Pulmonary artery endothelial cell (primary cell): ENCODE measurements around the gene LHX2. TPM values are rescaled to one million over a fixed set of nuclear protein-coding genes. Genes with fewer than 3 reads are reported as not detected.

Source experiments
- DNase-seq: peaks from one replicate; pipeline ENCODE4 v3.0.0-alpha.2; 2011; ENCODE audit warnings: low read depth, low spot score
- total RNA-seq: library from RNA; depleted of rRNA; stranded (reverse); fragments of >200 nt; gene quantifications from 2 replicates; pipeline ENCODE4 v1.2.3, GENCODE V29; 2014

The LHX2 gene
- total RNA-seq, 1 donor from 2014 or later: not detected

DNA sequence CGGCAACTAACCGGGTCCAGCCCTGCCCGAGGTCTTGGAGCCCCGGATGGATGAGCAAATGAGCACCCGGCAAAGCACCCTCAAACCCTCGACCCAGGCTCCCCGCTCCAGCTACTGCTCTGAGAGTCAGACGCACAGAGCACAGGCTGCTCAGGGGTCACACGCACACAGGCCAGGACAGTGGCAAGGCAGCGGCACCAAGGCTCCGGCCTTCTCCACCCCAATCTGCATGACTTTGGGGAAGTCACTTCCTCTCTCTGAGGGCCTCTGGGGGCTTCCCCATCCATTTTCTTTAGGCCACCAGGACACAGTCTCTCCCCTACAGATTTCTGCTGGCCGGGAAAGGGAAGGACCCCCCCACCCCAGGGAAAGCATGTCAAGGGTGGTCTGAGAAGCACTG is 18.0 kb downstream of the LHX2 start:
- no peak for DNase-seq

DNA sequence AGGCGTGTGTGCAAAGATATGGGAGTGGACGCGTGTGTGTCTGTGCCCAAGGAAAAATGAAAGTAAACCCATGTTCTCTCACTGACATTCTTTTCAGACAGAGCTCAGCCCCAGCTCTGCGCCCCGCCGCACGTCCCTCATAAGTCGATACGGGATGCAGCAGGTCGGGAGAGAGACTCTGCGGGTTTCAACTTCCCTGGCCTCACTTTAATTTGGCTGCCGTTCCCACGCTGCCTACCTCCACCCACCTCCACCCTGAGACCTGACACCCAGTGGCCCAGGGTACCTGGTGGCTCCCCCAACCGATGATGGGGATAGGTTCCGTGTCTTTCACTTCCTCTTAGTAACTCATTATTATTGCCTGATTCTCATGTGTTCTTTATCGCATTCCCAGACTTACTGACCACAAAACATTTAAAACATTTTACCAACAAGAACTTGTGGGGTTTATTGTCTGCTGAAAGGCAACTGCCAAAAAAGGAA is 19.4 kb downstream of the LHX2 start:
- no peak for DNase-seq

- DNase-seq: no peak
These were observed 20.7 kb downstream of the LHX2 start for GRCh38 chr9:124032247-124032646.

GRCh38 chr9:124033348-124033747 is 21.8 kb downstream of the LHX2 start:
- DNase-seq: no peak

GRCh38 chr9:124033967-124034366 is 22.4 kb downstream of the LHX2 start:
- no peak for DNase-seq

DNA sequence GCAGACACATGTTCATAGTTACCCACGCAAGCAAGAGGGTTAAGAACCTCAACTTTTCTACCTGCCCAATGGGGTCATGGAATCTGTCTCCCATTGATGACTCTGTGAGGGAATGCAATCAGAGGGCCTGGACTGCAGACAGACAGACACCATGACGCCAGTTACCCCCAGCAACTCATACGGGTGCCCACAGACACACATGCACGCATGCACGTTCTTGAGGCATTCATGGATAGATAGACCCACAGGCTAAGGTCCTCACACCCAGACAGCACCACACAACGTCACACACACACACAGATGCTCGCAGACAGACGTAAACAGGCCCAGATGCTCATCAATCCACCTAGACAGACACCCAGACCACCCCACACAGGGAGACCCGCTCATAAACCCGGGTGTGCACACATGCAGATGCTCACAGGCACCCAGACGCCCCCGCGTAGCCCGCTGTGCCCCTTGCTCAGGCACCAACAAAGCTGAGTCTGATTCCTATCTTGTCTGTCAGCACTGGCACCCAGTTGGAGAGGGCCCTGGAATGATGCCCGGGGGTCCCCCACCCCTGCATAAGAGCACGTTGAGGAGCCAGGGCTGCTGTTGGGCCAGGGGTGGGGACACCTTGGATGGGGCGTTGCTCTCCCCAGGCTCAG is 23.6 kb downstream of the LHX2 start:
- DNase-seq: no peak

DNA sequence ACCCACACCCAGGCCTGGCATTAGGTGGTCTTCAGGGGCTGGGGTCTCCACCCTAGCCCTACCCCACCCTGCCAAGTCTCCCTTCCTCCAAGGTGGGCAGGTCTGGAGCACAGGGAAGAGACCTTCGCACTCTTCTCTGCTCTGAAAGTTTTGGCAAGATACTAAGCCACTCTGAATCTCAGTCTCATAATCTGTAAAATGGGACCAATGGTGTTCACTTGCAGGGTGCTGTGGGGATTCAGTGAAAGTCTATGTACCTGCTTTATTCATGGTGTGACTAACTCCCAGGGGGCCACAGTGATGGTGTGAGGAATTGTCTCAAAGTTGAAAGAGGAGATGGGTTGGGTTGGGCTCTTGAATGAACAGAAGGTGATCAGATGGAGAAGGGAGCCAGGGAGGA is 25.0 kb downstream of the LHX2 start:
- DNase-seq: no peak

GRCh38 chr9:124037790-124038189 is 26.2 kb downstream of the LHX2 start:
- no peak for DNase-seq

DNA sequence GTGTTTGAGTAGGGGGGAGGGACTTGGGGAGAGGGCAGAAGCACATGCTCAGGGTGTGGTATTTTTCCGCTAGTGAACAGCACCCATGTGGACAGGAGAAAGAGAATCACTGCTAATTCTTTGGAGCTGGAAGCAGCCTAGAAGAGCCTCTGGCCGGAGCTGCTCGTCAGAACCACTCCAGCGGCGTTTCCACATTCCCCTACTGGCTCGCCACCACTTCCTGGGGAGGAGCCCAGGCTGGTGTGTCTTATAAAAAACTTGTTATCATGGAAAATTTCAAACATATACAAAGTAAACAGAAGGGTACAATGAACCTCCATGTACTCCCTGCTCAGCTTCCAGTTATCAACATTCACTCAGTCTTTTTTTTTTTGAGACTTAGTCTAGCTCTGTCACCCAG is 26.7 kb downstream of the LHX2 start:
- no peak for DNase-seq

GRCh38 chr9:124038790-124039633 is 27.4 kb downstream of the LHX2 start:
- DNase-seq: no peak

DNA sequence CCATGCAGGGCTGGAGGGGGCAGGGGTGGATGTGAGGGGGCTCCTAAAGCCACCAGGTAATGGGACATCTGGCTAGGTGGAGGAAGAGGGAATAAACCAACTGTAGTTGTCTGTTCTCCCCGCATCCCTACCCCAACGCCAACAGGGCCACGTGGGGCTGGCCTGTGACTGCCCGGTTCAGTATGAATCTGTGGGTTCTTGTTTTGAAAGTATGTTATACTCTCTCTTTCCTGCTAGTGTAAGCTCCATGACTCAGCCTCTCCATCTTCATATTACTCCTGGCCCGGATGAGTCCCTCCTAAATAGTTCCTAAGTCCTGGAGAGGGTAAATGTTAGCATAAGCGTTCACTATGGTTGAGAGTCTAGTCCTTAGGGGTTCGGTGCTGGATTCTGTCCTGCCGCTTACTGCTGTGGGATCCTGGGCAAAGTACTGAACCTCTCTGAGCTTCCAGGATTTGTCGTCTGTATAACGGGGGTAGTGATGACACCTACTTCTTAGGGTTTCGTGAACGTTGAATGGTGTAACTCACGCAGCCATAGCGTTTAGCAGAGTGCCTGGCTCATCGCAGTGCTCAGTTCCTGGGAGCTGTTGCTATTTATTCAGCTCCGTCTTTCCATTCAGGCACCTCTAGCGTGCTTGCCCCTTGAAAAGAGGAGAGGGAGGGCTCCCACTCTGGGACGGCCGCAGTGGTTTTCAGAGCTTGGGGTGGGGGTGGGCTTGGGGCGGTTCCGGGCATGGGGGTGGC is 28.8 kb downstream of the LHX2 start:
- DNase-seq: no peak

GRCh38 chr9:124040935-124041816 is 29.6 kb downstream of the LHX2 start:
- no peak for DNase-seq

- no peak for DNase-seq
These were observed 30.2 kb downstream of the LHX2 start for GRCh38 chr9:124041817-124042116.

DNA sequence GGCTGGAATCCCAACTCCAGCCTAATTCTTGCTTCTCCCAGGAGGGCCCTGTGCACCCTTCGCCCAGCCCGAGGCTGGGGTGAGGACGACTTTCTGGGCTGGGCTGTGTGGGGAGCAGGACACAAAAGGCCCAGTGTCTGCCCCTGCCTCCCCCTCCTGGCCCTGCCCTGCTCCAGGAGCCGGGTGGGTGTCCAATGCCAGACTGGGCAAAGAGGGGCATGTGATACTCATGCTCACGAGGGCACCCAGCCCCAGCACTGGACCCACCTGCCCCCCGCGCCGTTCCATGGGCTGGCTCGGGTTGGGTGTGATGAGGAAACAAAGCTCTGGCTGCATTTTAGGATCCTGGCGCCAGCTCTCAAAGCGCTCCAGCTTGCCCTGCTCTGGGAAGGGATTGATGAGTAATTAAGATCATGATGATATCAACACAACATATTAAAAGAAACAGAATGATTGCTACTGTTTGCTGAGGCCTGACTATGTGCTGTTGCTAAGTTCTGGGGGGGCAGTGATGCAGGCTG is 30.7 kb downstream of the LHX2 start:
- DNase-seq: no peak

DNA sequence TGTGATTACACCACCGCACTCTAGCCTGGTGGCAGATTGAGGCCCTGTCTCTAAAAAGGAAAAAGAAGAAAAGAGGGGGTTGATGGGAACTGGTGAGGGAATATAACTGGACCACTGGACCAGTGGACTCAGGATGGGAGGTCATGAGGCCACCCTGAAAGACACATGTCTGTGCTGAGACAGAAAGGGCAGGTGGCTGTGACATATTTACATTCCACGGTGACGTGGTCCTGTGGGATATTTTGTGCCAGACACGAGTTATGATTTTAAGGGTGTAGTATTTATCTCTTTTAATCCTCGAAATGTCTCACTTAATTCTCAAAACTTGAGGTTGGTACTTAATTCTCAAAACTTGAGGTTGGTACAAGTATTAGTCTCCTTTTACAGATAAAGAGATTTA is 32.9 kb downstream of the LHX2 start:
- no peak for DNase-seq

DNA sequence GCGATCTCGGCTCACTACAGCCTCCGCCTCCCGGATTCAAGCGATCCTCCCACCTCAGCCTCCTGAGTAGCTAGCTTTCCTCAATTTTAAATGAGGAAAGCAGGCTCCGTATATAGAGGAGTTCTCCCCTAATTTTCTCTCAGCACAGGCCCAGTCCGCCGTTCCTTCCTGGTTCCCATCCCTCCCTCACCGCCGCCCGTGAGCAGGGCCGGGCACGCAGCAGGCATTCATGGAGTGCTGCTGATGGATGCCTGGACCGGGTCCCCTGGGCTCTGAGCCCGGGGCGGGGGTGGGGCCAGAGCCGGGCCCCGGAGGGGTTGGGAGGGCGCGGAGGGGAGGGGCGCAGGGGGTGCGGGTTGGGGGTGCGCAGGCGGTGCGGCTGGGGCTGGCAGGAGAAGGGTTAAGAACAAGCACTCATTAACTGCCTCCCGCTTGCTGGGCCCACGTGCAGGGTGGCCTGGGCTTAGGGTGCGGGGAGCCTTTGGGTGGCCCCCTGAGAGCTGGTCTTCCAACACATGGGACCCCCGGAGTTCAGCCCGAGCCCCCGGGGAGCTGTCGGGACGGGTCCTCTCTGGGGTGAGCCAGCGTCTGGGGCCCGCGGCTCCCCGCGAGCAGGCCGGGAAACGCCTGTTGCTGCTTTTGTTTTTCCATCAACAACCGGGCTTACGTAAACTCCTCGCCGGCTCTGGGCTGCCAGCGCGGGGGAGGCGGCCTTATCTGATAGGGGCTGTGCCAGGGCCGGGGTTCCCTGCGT is 33.7 kb downstream of the LHX2 start:
- peak; percentile 17 for DNase-seq

- DNase-seq: no peak
These were observed 34.2 kb downstream of the LHX2 start for GRCh38 chr9:124045830-124046177.

DNA sequence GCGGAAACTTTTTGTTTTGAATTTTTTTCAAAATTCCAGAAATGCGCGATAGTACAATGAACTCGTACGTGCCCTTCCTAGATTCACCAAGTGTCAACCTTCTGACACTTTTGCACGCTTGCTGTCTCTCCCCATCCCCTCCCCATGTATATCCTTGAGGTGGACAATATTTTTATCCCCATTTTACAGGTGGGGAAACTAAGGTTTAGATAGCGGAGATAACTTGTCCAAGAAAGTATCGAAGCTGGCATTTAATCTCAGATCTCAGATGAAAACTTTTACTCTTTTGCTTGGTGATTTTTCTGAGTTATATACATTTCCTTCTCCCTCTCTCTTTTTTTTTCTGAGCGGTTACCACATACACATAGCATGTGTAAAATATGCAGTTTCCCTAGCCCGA is 34.6 kb downstream of the LHX2 start:
- no peak for DNase-seq

DNA sequence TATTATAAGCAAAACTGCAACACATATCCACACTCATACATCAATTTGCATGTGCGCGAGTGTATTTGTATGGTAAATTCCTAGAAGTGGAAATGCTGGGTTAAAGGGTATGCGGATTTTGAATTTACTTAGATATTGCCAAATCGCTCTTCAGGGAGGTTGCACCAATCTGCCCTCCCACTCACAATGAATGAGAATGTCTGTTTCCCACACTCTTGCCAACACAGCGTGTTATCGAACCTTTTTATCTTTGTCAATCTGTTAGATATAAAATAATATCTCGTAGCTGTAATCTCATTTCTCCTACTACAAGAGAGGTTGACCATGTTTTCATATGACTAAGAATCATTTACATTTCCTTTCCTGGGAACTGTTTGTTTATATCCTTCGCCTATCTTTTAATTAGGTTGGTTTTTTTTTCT is 35.7 kb downstream of the LHX2 start:
- peak; percentile 8 for DNase-seq

- no peak for DNase-seq
These were observed 39.4 kb downstream of the LHX2 start for GRCh38 chr9:124050955-124051354.
